Lung (tissue), 12 donors: ENCODE data around the gene PXDN. TPM values are rescaled to one million over a fixed set of nuclear protein-coding genes. Genes with fewer than 3 reads are reported as not detected.

ENCODE experiments used
- ATAC-seq: fragments of 200-7000 bp; cut with Tn5 transposase; one replicate; pipeline ENCODE4 v1.9.1; 2020; ENCODE audit warnings: moderate number of reproducible peaks; ENCODE audit not compliant: insufficient read depth, low FRiP score
- DNase-seq, 3 donors: peaks; one replicate each; pipeline ENCODE4 v3.0.0-alpha.2; 2013 to 2017
- H3K27ac ChIP-seq, 2 donors: one replicate each; pipeline ENCODE4 v1.5.1; 2013; ENCODE audit warnings: mild to moderate bottlenecking in 2 of 2, moderate library complexity in 2 of 2, control low read depth in 1 of 2, inconsistent platforms in 1 of 2, low read depth in 1 of 2, low read length in 1 of 2
- H3K27me3 ChIP-seq, 3 donors: one replicate each; pipeline ENCODE4 v1.5.1; 2013; ENCODE audit warnings: low read length in 2 of 3; ENCODE audit not compliant: control insufficient read depth in 3 of 3, insufficient read depth in 3 of 3
- H3K36me3 ChIP-seq, 4 donors: one replicate each; pipeline ENCODE4 v1.5.1; 2013; ENCODE audit warnings: low read length in 4 of 4, mild to moderate bottlenecking in 1 of 4, moderate library complexity in 1 of 4; ENCODE audit not compliant: control insufficient read depth in 4 of 4, insufficient read depth in 4 of 4
- H3K4me1 ChIP-seq, 5 donors: one replicate each; pipeline ENCODE4 v1.5.1; 2013; ENCODE audit warnings: low read length in 5 of 5, mild to moderate bottlenecking in 2 of 5, moderate library complexity in 1 of 5; ENCODE audit not compliant: control insufficient read depth in 5 of 5, insufficient read depth in 5 of 5
- H3K4me3 ChIP-seq: one replicate; pipeline ENCODE4 v1.5.1; 2013; ENCODE audit warnings: mild to moderate bottlenecking, control low read depth, moderate library complexity
- H3K9ac ChIP-seq, 2 donors: one replicate each; pipeline ENCODE4 v1.5.1; 2013; ENCODE audit warnings: low read length in 2 of 2, control low read depth in 1 of 2; ENCODE audit not compliant: insufficient read depth in 1 of 2
- H3K9me3 ChIP-seq, 4 donors: one replicate each; pipeline ENCODE4 v1.5.1; 2013; ENCODE audit warnings: low read length in 3 of 4, mild to moderate bottlenecking in 1 of 4, moderate library complexity in 1 of 4; ENCODE audit not compliant: control insufficient read depth in 4 of 4, insufficient read depth in 3 of 4
- WGBS, 2 donors: extraction: QIAGEN DNeasy Blood & Tissue Kit; methylation state at CpG; one replicate each; pipeline ENCODE4 v1.1.7; 2013; 5-methylcytosine and 5-hydroxymethylcytosine counted together
- polyA plus RNA-seq, 2 donors: library from polyadenylated mRNA; stranded (reverse); fragments of 200-250 nt; gene quantifications; one replicate each; pipeline ENCODE4 v1.2.1, GENCODE V29; 2013
- total RNA-seq, 2 donors: library from RNA; depleted of rRNA in 1 of 2; stranded (reverse); fragments of >200 nt in 1 of 2; gene quantifications; one replicate each; pipeline ENCODE4 v1.2.1, GENCODE V29; 2014 to 2021
- TF ChIP-seq, protein P1 (sequence below): IDR thresholded peaks from 2 replicates; pipeline ENCODE4 v1.5.1; 2012; ENCODE audit warnings: mild to moderate bottlenecking; ENCODE audit errors: control extremely low read depth, extremely low read depth
- donor health status: control.
- donor health status: control.
- donor health status: Bipolar disorder and iron deficiency.
- donor health status: healthy.
- donor health status: DM: yes; HTN: yes; CAD: no.

The PXDN gene
- total and polyA plus RNA-seq, 4 donors, result 10.6 to 198 (median 45.1) TPM

DNA sequence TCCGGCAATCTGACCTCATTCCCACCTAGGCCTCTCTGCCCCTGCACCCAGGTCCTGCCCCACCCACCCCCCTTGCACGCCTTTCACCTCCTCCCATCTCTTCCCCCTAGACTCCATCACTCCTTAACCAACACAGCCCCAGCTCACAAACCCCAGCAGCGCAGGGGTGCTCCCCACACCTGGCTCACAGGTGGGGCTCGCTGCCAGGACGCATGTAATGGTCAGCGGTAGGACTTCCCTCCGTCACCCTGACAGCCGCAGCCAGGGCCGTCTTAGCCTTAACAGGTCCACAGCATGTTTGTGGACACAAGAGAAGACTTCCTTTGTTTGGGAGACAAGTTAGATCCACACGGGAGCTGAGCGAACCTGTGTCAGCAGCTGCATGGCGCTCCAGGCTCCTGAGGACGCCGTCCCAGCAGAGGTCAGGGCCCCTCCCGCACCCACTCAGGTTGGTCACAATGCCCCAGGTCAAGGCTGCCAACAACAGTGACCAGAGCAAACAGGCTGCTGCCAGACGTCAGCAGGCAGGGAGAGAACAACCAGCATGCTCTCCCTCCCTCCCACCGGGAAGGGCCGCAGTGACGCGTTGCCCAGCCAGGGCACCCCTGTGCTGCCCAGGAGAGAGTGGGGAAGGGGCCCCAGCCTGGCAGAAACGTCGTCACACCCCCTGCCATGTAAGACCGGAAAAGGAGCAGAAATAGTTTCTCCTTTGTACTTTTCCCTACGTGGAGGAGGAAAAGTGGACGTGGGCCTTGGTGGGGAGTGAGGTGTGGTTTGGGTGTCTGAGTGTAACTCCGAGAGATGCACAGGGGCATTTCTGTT is 68.0 kb downstream of the PXDN start:
- no peak overlapping the region for H3K27ac ChIP-seq
- H3K4me1 ChIP-seq, result peaks cover 0 to 4% (median under 1%) of the 10 kb centered on the region in 5 donors
- DNase-seq (peak in 1 of 3 donors; percentile 9), ATAC-seq (no peak)
- WGBS, 2 donors, result 91 to 96% methylated on average over 26 of the region's 26 CpGs
- H3K9ac ChIP-seq, result no peak overlapping the region
- TF ChIP-seq, protein P1, sequence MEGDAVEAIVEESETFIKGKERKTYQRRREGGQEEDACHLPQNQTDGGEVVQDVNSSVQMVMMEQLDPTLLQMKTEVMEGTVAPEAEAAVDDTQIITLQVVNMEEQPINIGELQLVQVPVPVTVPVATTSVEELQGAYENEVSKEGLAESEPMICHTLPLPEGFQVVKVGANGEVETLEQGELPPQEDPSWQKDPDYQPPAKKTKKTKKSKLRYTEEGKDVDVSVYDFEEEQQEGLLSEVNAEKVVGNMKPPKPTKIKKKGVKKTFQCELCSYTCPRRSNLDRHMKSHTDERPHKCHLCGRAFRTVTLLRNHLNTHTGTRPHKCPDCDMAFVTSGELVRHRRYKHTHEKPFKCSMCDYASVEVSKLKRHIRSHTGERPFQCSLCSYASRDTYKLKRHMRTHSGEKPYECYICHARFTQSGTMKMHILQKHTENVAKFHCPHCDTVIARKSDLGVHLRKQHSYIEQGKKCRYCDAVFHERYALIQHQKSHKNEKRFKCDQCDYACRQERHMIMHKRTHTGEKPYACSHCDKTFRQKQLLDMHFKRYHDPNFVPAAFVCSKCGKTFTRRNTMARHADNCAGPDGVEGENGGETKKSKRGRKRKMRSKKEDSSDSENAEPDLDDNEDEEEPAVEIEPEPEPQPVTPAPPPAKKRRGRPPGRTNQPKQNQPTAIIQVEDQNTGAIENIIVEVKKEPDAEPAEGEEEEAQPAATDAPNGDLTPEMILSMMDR, result no peak
- H3K4me3 ChIP-seq, result no peak overlapping the region
- H3K27me3 ChIP-seq, result no peaks in the 10 kb centered on the region
- H3K9me3 ChIP-seq, result no peaks in the 10 kb centered on the region
- peaks cover 4 to 70% (median 52%) of the 10 kb centered on the region in 4 donors for H3K36me3 ChIP-seq

DNA sequence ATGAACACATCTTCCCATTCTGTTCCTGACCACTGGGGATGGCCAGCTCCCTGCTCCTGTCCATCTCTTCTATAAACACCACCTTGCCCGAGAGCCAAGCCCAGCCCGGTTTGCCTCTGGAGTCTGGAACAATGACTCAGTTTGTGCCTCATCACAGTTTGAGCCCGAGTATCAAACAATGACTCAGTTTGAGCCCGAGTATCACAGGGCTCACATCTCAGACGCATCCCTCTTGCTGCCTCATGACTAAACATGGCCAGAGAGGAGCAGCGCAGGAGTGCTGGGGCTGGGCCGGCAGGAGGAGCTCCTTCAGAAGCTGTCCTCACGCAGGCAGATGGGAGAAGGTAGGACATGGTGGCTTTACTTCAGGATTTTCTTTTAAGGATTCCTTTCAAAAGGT is 68.7 kb downstream of the PXDN start:
- 79 to 92% methylated on average over 8 of the region's 8 CpGs for WGBS, 2 donors

DNA sequence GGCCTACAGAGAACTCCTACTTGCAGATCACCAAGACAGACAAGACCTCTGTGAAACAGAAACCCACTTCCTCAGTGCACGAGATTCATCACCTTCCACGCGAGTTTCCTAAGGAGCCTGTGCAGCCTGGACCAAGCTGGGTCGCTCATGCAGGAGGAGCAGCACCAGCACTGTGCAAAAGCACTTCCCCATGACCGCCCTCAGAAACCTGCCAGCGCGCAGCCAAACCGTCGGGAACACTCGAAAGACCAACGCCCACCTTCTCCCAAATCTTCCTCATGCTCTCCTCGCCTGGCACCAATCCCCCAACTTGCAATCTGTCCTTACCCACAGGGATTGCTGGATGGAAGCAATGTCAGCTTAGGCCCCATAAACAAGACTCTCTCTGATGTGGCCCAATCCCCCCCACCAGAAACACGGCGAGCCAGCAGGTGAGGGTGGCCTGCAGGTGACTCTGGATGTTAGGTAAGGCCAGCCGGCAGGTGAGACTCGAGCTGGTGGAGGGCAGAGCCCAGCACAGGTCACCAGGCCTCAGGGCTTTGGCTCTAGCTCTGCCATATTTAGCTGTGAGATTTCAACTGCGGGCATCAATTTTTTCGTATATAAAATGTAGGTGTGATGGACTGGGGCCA is 69.4 kb downstream of the PXDN start:
- H3K4me3 ChIP-seq, result no peak overlapping the region
- ATAC-seq (no peak), DNase-seq (peak in 1 of 3 donors; percentile 7)
- 91 to 95% methylated on average over 18 of the region's 18 CpGs for WGBS, 2 donors
- H3K4me1 ChIP-seq, result peaks cover 0 to 4% (median 0%) of the 10 kb centered on the region in 5 donors
- H3K27ac ChIP-seq, result no peak overlapping the region
- no peaks in the 10 kb centered on the region for H3K27me3 ChIP-seq
- H3K36me3 ChIP-seq, result peaks cover 4 to 72% (median 47%) of the 10 kb centered on the region in 4 donors
- TF ChIP-seq, protein P1, result no peak
- H3K9ac ChIP-seq, result no peak overlapping the region
- no peaks in the 10 kb centered on the region for H3K9me3 ChIP-seq

More for the DNA sequence above, 68.7 kb downstream of the PXDN start:
- H3K4me1 ChIP-seq, result peaks cover 0 to 4% (median 0%) of the 10 kb centered on the region in 5 donors
- DNase-seq (no peak), ATAC-seq (peak; percentile 14)
- no peak overlapping the region for H3K27ac ChIP-seq
- TF ChIP-seq, protein P1, result no peak
- H3K36me3 ChIP-seq, result peaks cover 4 to 73% (median 50%) of the 10 kb centered on the region in 4 donors
- no peaks in the 10 kb centered on the region for H3K9me3 ChIP-seq
- no peak overlapping the region for H3K4me3 ChIP-seq
- H3K27me3 ChIP-seq, result no peaks in the 10 kb centered on the region
- no peak overlapping the region for H3K9ac ChIP-seq
